Choroid plexus epithelial cell (primary cell): Measurements from ENCODE around the gene CFAP74.

Experiments used
- DNase-seq: peaks from one replicate; pipeline ENCODE4 v3.0.0-alpha.2; 2010; ENCODE audit warnings: low read depth
- H3K4me3 ChIP-seq: 2 replicates; pipeline ENCODE4 v1.5.1; 2011; ENCODE audit warnings: low read depth, mild to moderate bottlenecking, control low read depth, low read length, moderate library complexity
- CTCF ChIP-seq: conservative IDR thresholded peaks from 2 replicates; pipeline ENCODE4 v1.5.1; 2011; ENCODE audit warnings: low read depth, mild to moderate bottlenecking, control low read depth, inconsistent platforms, low read length, moderate library complexity

Gene CFAP74

GRCh38 chr1:1903224-1903623, 100.4 kb downstream of the CFAP74 start:
- no peak for DNase-seq
- no peak for TF ChIP-seq CTCF
- H3K4me3 ChIP-seq, result no peak overlapping the region

DNA sequence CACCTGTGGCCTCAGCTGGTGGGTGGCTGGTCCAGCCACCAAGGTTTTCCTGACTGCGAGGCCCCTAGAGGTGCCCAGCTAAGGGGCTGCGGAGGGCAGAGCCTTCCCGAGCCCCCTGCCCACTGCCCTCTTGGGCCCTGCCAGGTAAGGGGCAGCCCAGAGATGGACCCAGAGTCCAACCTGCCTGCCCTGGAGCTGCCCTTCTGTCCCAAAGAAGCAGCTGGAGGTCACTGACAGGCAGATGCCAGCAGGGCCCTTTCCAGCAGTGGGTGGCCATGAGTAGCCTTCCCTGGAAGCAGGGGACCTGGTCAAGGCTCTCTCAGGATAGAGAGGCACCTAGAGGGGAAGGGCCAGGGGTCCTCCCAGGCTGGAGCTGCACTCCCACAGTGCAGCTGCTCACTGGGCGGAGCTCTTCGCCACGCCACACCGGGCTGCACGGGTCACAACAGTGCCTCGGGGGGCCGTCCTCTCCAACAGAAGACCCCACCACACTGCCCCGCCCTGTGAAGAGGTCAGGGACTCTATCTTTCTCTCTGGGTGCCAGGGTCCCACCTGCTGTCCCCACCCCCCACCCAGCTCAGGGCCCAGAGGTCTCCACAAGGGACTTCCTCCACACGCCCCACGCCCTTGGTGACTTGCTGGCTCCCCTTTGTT, 101.8 kb downstream of the CFAP74 start:
- no peak for TF ChIP-seq CTCF
- no peak for DNase-seq
- no peak overlapping the region for H3K4me3 ChIP-seq

- no peak for TF ChIP-seq CTCF
- H3K4me3 ChIP-seq, result no peak overlapping the region
- no peak for DNase-seq
Measured at GRCh38 chr1:1900883-1901640, 102.5 kb downstream of the CFAP74 start.

- TF ChIP-seq CTCF, result no peak
- DNase-seq, result no peak
- no peak overlapping the region for H3K4me3 ChIP-seq
Measured at GRCh38 chr1:1899967-1900327, 103.6 kb downstream of the CFAP74 start.

DNA sequence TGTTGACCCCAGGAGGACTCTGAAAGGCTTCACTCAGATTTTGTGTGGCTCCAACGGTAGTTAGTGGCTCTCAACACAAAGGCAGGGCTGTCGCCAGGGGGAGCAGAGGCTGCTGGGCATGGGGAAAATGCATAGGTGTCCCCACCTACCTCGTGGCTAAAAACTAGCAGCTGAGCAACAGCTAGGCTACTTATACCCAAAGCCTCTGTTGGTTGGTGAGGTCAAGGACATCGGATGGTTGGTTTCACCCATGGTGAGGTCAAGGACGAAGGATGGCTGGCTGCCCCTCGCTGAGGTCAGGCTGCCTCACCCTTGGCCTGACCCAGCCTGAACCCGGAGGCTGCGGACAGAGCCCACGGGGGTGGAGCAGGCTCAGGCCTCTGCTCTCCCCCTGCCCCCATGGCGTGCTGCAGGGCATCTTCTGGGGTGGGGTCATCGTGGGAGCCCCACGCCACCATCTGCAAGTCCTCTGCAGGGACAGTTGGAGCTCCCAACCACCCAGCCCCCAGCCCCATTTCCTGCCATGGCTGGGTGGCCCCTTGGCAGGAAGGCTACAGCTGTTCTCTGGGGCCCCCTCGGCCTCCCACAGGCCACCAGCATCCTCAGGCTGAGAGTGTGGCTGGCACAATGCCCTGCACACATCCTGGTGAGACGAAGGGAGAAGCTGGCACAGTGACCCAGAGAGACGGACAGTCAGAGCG, 104.2 kb downstream of the CFAP74 start:
- peak; percentile 28 for TF ChIP-seq CTCF
- DNase-seq, result no peak
- H3K4me3 ChIP-seq, result no peak overlapping the region

GRCh38 chr1:1898246-1898933, 105.2 kb downstream of the CFAP74 start:
- no peak for DNase-seq
- H3K4me3 ChIP-seq, result no peak overlapping the region
- no peak for TF ChIP-seq CTCF
